Hepatocyte (in vitro differentiated cells): Measurements from ENCODE around the gene UTRN. TPM values are rescaled to one million over a fixed set of nuclear protein-coding genes. Genes with fewer than 3 reads are reported as not detected.
A peak's percentile ranks its signal among the peaks of the same experiment; 100 is the strongest.

ENCODE experiments used
- DNase-seq: peaks from one replicate; pipeline ENCODE4 v3.0.0-alpha.2; 2016; ENCODE audit warnings: low spot score
- H2AFZ ChIP-seq: fragments of 200-600 bp; sonication (generic); 2 replicates; pipeline ENCODE4 v1.6.0; 2016; ENCODE audit warnings: antibody characterized with exemption, mild to moderate bottlenecking
- H3K27ac ChIP-seq: fragments of 200-600 bp; sonication (generic); 2 replicates; pipeline ENCODE4 v1.5.1; 2016; ENCODE audit warnings: mild to moderate bottlenecking
- H3K27me3 ChIP-seq: fragments of 200-600 bp; sonication (generic); 2 replicates; pipeline ENCODE4 v1.6.1; 2016
- H3K36me3 ChIP-seq: fragments of 200-600 bp; sonication (generic); replicated peaks from 2 replicates; pipeline ENCODE4 v1.5.1; 2016; ENCODE audit warnings: low read depth; ENCODE audit not compliant: insufficient read depth
- H3K4me1 ChIP-seq: fragments of 200-600 bp; sonication (generic); 2 replicates; pipeline ENCODE4 v1.5.1; 2016; ENCODE audit warnings: mild to moderate bottlenecking, moderate library complexity; ENCODE audit not compliant: insufficient read depth
- H3K4me2 ChIP-seq: fragments of 200-600 bp; sonication (generic); 2 replicates; pipeline ENCODE4 v1.6.0; 2016
- H3K4me3 ChIP-seq: fragments of 200-600 bp; sonication (generic); 2 replicates; pipeline ENCODE4 v1.5.1; 2016; ENCODE audit warnings: mild to moderate bottlenecking
- H3K79me2 ChIP-seq: fragments of 200-600 bp; sonication (generic); 2 replicates; pipeline ENCODE4 v1.6.0; 2017; ENCODE audit warnings: mild to moderate bottlenecking
- H3K9me2 ChIP-seq: fragments of 200-600 bp; sonication (generic); replicated peaks from 2 replicates; pipeline ENCODE4 v1.6.0; 2017; ENCODE audit warnings: mild to moderate bottlenecking; ENCODE audit not compliant: insufficient read depth
- H3K9me3 ChIP-seq: fragments of 200-600 bp; sonication (generic); 2 replicates; pipeline ENCODE4 v1.5.1; 2016; ENCODE audit warnings: low read depth, mild to moderate bottlenecking
- H4K20me1 ChIP-seq: fragments of 200-600 bp; sonication (generic); 2 replicates; pipeline ENCODE4 v1.6.0; 2016; ENCODE audit warnings: mild to moderate bottlenecking; ENCODE audit not compliant: insufficient read depth, poor library complexity, severe bottlenecking
- CTCF ChIP-seq: fragments of 200-600 bp; sonication (generic); IDR thresholded peaks from 2 replicates; pipeline ENCODE4 v1.5.1; 2016; ENCODE audit warnings: antibody characterized with exemption, mild to moderate bottlenecking; ENCODE audit not compliant: poor library complexity
- EZH2 ChIP-seq: fragments of 200-600 bp; sonication (generic); IDR thresholded peaks from 2 replicates; pipeline ENCODE4 v1.6.1; 2016; ENCODE audit warnings: antibody characterized with exemption, mild to moderate bottlenecking, borderline replicate concordance
- EZH2phosphoT487 ChIP-seq: fragments of 200-600 bp; sonication (generic); IDR thresholded peaks from one replicate; pipeline ENCODE4 v1.6.1; 2018; ENCODE audit warnings: antibody characterized with exemption, mild to moderate bottlenecking, low read depth, moderate library complexity; ENCODE audit not compliant: unreplicated experiment, severe bottlenecking
- WGBS: methylation state at CpG from one replicate; pipeline ENCODE4 v1.1.6; 2016; ENCODE audit warnings: low lambda C conversion rate; ENCODE audit errors: missing lambda C conversion rate; 5-methylcytosine and 5-hydroxymethylcytosine counted together
- polyA plus RNA-seq: library from polyadenylated mRNA; unstranded; fragments of >200 nt; fragmentation: Nextera tagmentation; extraction: Ambion mirVana; gene quantifications from 2 replicates; pipeline ENCODE4 v1.2.1, GENCODE V29; 2016
- total RNA-seq: library from RNA; depleted of rRNA; stranded (reverse); fragments of >200 nt; gene quantifications from 2 replicates; pipeline ENCODE4 v1.2.3, GENCODE V29; 2014

The UTRN gene
- total and polyA plus RNA-seq, 2 experiments from 2014 or later: 33.1 to 112 TPM

GRCh38 chr6:144279484-144280150 lies 5.5 kb upstream of the UTRN start:
- Histone ChIP-seq H2AFZ (no peak overlapping the region), H3K27me3 (no peaks in the 10 kb centered on the region), H3K4me3 (no peak overlapping the region), H3K4me1 (peaks cover 4% of the 10 kb centered on the region), H3K4me2 (no peak overlapping the region), H3K36me3 (no peaks in the 10 kb centered on the region), H3K9me3 (no peaks in the 10 kb centered on the region), H3K9me2 (no peaks in the 10 kb centered on the region), H3K79me2 (no peaks in the 10 kb centered on the region), H3K27ac (no peak overlapping the region), H4K20me1 (no peaks in the 10 kb centered on the region)
- 82% methylated on average over 2 of the region's 2 CpGs for WGBS
- DNase-seq: no peak
- TF ChIP-seq CTCF: no peak
- TF ChIP-seq EZH2phosphoT487: no peak
- no peak for TF ChIP-seq EZH2

- 5% methylated on average over 13 of the region's 13 CpGs for WGBS
- H3K27ac ChIP-seq: peak overlapping the region; percentile 89
These were observed 1.3 kb upstream of the UTRN start for GRCh38 chr6:144283646-144284477.

GRCh38 chr6:144284478-144284782 lies 705 bp upstream of the UTRN start:
- Histone ChIP-seq H4K20me1 (peaks cover 7% of the 10 kb centered on the region), H3K9me3 (no peaks in the 10 kb centered on the region), H3K4me3 (peak overlapping the region; percentile 73), H3K27ac (peak overlapping the region; percentile 89), H3K4me1 (peaks cover 11% of the 10 kb centered on the region), H3K79me2 (peaks cover 28% of the 10 kb centered on the region), H3K9me2 (no peaks in the 10 kb centered on the region), H3K36me3 (no peaks in the 10 kb centered on the region), H3K4me2 (peak overlapping the region; percentile 94), H3K27me3 (no peaks in the 10 kb centered on the region), H2AFZ (peak overlapping the region; percentile 63)
- 1% methylated on average over 7 of the region's 7 CpGs for WGBS
- TF ChIP-seq EZH2phosphoT487 (no peak), CTCF (no peak), EZH2 (no peak)
- DNase-seq: no peak

More at GRCh38 chr6:144283646-144284477, 1.3 kb upstream of the UTRN start:
- no peak for TF ChIP-seq EZH2phosphoT487
- peak; percentile 7 for TF ChIP-seq CTCF
- no peaks in the 10 kb centered on the region for H3K36me3 ChIP-seq
- peaks cover 11% of the 10 kb centered on the region for H3K4me1 ChIP-seq
- DNase-seq: no peak
- peaks cover 22% of the 10 kb centered on the region for H3K79me2 ChIP-seq
- peak overlapping the region; percentile 73 for H3K4me3 ChIP-seq
- H3K9me3 ChIP-seq: no peaks in the 10 kb centered on the region
- H3K9me2 ChIP-seq: no peaks in the 10 kb centered on the region
- peak overlapping the region; percentile 94 for H3K4me2 ChIP-seq
- peak overlapping the region; percentile 63 for H2AFZ ChIP-seq
- H4K20me1 ChIP-seq: peaks cover 7% of the 10 kb centered on the region
- no peaks in the 10 kb centered on the region for H3K27me3 ChIP-seq
